ENCODE measurements around the gene CDX2. TPM values are rescaled to one million over a fixed set of nuclear protein-coding genes. Genes with fewer than 3 reads are reported as not detected.

CDX2 gene
- total and polyA plus RNA-seq, 8 donors, result 0.03 to 106 (median 1.3) TPM; not detected in 4

GRCh38 chr13:28001049-28001448 lies 31.9 kb upstream of the CDX2 start:
- no peak for DNase-seq
- no peaks in the 10 kb centered on the region for H3K27me3 ChIP-seq
- no peak for TF ChIP-seq POLR2AphosphoS5 (IDR thresholded peaks at IDR 0.05)
- TF ChIP-seq POLR2A (IDR thresholded peaks at IDR 0.05), result no peak
- TF ChIP-seq CTCF (IDR thresholded peaks at IDR 0.05), result no peak
- WGBS, 5 donors, result 81 to 90% (median 87%) methylated on average over 7 to 11 of the region's 11 CpGs
- no peak overlapping the region for H3K27ac ChIP-seq
- H3K4me1 ChIP-seq, result no peaks in the 10 kb centered on the region
- no peaks in the 10 kb centered on the region for H3K9me3 ChIP-seq
- H3K4me3 ChIP-seq, result no peak overlapping the region
- intact Hi-C loops (cut with DNase I; ENCODE audit: low total_unique reads), result no loop called here
- no peaks in the 10 kb centered on the region for H3K36me3 ChIP-seq

- 30 to 45% (median 33%) methylated on average over 5 of the region's 5 CpGs for WGBS, 5 donors
- H3K27ac ChIP-seq, result no peak overlapping the region
- intact Hi-C loops (cut with DNase I; ENCODE audit: low total_unique reads), result no loop called here
Measured at GRCh38 chr13:28000567-28000966, 31.5 kb upstream of the CDX2 start.

GRCh38 chr13:27997904-27998522 lies 28.9 kb upstream of the CDX2 start:
- Histone ChIP-seq H3K4me1 (no peaks in the 10 kb centered on the region), H3K9me3 (no peaks in the 10 kb centered on the region), H3K27ac (no peak overlapping the region), H3K4me3 (no peak overlapping the region), H3K27me3 (no peaks in the 10 kb centered on the region), H3K36me3 (no peaks in the 10 kb centered on the region)
- intact Hi-C loops (cut with DNase I; ENCODE audit: low total_unique reads), result no loop called here
- 40 to 59% (median 53%) methylated on average over 7 of the region's 7 CpGs for WGBS, 5 donors
- peak; percentile 54 to 79 for DNase-seq
- TF ChIP-seq POLR2AphosphoS5 (IDR thresholded peaks at IDR 0.05) (no peak), POLR2A (IDR thresholded peaks at IDR 0.05) (no peak), CTCF (IDR thresholded peaks at IDR 0.05) (peak in 1 of 7 experiments; percentile 9), EP300 (IDR thresholded peaks at IDR 0.05) (no peak)

More at GRCh38 chr13:28000567-28000966, 31.5 kb upstream of the CDX2 start:
- Histone ChIP-seq H3K36me3 (no peaks in the 10 kb centered on the region), H3K27me3 (no peaks in the 10 kb centered on the region), H3K4me3 (no peak overlapping the region), H3K9me3 (no peaks in the 10 kb centered on the region), H3K4me1 (no peaks in the 10 kb centered on the region)
- DNase-seq, result no peak
- TF ChIP-seq EP300 (IDR thresholded peaks at IDR 0.05) (no peak), POLR2AphosphoS5 (IDR thresholded peaks at IDR 0.05) (no peak), CTCF (IDR thresholded peaks at IDR 0.05) (no peak)

GRCh38 chr13:27991881-27992280 lies 22.8 kb upstream of the CDX2 start:
- Histone ChIP-seq H3K9me3 (no peaks in the 10 kb centered on the region), H3K4me1 (no peaks in the 10 kb centered on the region), H3K27me3 (peaks cover 0 to 50% (median 16%) of the 10 kb centered on the region in 3 donors), H3K4me3 (no peak overlapping the region), H3K36me3 (no peaks in the 10 kb centered on the region), H3K27ac (no peak overlapping the region)
- WGBS, 5 donors, result 69 to 83% (median 72%) methylated on average over 6 of the region's 6 CpGs
- intact Hi-C loops (cut with DNase I; ENCODE audit: low total_unique reads), result no loop called here
- TF ChIP-seq POLR2A (IDR thresholded peaks at IDR 0.05) (no peak), EP300 (IDR thresholded peaks at IDR 0.05) (no peak), CTCF (IDR thresholded peaks at IDR 0.05) (no peak), POLR2AphosphoS5 (IDR thresholded peaks at IDR 0.05) (no peak)
- no peak for DNase-seq
